COLO668 (cell line): ENCODE measurements around the gene CTDSPL.

Experiments
- DNase-seq: peaks from one replicate; lab custom pipeline; 2025; ENCODE audit not compliant: unreplicated experiment; lab: John Stamatoyannopoulos, UW

CTDSPL gene

DNA sequence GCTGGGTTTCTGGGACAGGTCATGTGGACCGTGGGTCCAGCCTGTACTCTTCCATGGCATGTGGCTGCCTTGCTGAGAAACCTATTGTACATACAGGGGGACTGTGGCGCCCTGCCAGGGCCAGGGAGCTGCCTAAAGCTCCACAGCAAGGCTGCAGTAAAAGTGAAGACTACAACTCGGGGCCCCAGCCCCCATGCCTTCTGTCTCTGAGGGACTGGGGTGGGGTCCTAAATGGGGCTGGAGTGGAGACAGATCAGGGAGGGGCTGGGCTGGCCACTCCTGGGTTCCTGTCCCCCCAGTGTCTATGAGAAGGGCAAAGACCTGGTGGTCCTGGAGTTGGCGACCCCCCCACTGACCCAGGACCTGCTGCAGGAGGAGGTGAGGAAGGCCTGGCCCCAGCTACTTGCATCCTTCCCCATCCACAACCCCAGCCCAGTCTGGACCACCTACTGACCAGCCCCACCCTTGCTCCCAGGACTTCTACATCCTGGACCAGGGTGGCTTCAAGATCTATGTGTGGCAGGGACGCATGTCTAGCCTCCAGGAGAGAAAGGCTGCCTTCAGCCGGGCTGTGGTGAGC lies 136.2 kb downstream of the CTDSPL start:
- DNase-seq: no peak

GRCh38 chr3:37999836-38000235 lies 138.2 kb downstream of the CTDSPL start:
- DNase-seq: no peak

DNA sequence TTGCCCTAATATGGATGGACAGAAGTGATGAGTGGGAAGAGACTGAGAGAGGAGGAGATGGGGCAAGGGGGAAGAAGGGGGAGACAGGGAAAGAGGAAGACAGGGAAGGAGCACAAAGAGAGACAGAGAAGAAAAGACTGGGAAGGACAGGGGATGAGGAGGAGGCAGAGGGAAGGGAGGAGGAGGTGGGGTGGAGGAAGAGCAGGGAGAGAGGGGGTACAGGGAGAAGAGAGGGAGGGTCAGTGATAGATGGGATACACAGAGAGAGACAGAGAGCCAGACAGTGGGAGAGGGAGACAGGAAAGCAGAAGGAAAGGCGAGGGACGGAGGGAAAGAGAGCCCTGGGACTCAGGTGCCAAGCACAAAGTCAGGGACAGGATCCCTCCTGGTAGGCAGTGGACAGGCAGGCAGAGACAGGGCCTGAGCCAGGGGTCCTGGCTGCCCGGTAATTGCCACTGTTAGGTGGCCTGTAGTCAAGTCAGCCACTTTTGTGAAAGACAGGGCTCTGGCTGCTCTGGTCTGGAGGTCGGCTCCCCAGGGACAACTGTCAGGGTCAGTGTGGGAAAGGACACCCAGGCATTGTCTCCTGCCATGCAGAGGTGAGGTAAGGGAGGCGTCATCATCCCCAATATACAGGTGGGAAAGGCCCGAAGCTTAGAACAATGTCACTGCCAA lies 138.7 kb downstream of the CTDSPL start:
- DNase-seq: no peak

- DNase-seq: no peak
These were observed 139.3 kb downstream of the CTDSPL start for GRCh38 chr3:38000965-38001455.

DNA sequence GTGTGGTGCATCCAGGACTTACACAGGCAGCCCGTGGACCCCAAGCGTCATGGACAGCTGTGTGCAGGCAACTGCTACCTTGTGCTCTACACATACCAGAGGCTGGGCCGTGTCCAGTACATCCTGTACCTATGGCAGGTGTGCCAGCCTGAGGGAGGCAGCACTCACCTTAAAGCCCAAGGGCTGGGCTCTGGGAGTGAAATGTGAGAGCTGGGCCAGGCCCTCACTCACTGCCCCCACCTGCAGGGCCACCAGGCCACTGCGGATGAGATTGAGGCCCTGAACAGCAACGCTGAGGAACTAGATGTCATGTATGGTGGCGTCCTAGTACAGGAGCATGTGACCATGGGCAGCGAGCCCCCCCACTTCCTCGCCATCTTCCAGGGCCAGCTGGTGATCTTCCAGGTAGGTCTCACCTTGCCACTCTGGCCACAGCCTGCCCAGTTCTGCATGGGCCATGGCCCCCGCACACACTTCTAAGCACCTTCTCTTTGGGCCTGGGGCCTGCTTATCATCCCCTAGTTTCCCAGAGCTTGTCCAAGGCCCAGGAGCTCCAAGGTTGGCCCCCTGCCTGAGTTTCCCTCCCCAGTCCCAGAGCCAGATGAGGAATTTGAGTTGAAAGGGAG lies 139.9 kb downstream of the CTDSPL start:
- peak; percentile 39 for DNase-seq

GRCh38 chr3:38002291-38002876 lies 140.7 kb downstream of the CTDSPL start:
- DNase-seq: no peak

DNA sequence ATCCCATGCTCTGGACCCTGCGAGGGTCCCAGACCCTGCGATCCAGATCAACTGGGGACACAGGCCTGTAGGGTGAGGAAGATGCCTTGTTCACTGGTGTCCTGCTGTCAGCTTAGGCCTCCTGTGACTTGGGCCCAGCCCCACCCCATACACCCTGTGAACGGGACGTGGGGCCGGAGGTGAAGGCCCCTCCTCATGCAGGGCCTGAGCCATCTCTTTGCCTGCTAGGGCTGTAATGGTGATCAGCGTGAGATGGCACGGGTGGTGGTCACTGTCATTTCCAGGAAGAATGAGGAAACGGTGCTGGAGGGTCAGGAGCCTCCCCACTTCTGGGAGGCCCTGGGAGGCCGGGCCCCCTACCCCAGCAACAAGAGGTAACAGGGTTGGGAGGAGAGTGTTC lies 141.3 kb downstream of the CTDSPL start:
- no peak for DNase-seq

- DNase-seq: peak; percentile 28
These were observed 141.7 kb downstream of the CTDSPL start for GRCh38 chr3:38003371-38003816.

DNA sequence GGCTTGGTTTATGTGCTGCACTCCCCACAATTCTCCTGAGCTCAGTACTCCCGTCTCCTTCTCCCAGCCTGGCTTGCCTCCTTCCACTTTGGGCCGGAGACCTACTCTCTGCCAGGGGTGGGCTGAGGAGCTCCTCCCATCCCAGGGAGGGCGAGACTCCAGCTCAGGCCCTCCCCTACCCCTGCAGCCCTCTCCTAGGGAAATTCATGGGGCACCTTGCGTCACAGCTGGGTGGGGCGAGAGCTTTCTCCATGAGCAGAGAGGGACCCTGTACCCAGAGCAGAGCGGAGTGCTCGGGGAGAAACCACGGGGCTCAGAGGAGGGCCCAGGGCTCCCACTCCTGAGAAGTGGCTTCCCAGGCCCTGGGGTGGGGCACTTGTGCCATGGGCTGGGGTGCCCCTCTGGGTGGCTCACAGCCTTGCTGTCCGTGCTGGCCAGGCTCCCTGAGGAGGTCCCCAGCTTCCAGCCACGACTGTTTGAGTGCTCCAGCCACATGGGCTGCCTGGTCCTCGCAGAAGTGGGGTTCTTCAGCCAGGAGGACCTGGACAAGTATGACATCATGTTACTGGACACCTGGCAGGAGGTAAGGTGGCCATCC lies 142.2 kb downstream of the CTDSPL start:
- DNase-seq: no peak

GRCh38 chr3:38004415-38005075 lies 142.9 kb downstream of the CTDSPL start:
- peak; percentile 74 for DNase-seq

DNA sequence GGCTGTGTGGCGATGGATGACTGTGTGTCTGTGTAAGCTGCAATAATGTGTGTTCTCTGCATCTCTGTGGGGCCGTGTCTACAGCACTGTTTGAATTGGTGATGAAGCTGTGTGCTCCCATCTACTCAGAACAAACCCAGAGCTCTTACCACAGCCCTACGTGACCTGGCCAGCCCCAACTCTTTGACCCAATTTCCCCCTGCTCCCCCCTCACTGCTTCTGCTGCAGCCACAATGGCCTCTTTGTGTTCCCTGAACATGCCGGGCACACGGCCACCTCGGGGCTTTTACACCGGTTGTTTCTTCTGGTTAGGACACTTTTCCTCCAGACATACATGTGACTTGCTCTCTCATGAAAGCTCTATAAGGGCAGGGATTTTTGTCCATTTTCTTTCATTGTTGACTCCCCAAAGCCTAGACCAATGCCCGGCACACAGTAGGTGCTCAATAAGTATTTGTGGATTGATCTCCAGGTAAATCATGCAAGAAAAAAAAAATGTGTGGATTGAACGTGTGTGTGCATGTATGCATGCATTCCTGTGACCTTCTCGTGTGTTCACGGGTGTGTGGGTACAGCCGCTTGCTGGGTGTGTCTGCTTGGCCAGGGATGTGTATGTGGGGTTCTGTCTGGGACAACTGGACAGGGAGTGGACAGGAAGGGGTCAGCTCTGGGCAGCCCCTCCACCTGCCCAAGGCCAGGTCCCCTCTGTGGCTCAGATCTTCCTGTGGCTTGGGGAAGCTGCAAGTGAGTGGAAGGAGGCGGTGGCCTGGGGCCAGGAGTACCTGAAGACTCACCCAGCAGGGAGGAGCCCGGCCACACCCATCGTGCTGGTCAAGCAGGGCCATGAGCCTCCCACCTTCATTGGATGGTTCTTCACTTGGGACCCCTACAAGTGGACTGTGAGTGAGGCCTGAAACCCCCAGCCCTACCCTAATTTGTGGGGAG lies 143.7 kb downstream of the CTDSPL start:
- DNase-seq: no peak

GRCh38 chr3:38006031-38006430 lies 144.4 kb downstream of the CTDSPL start:
- no peak for DNase-seq

DNA sequence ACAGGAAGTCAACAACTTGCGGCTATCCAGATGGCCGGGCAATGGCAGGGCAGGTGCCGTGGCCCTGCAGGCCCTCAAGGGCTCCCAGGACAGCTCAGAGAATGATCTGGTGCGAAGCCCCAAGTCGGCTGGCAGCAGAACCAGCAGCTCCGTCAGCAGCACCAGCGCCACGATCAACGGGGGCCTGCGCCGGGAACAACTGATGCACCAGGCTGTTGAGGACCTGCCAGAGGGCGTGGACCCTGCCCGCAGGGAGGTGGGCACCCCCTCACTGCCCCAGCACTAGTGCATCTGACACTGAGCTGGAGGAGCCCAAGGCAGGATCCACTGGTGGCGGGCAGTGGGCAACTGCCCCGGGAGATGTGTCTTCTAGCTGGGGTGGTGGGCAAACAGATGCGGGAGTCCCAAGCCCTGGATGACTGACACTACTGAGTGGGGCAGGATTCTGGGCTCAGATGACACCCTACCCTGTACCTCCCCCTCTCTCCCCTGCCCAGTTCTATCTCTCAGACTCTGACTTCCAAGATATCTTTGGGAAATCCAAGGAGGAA lies 144.8 kb downstream of the CTDSPL start:
- no peak for DNase-seq

- DNase-seq: no peak
These were observed 146.0 kb downstream of the CTDSPL start for GRCh38 chr3:38007754-38008090.

- DNase-seq: no peak
These were observed 146.6 kb downstream of the CTDSPL start for GRCh38 chr3:38008191-38008701.

DNA sequence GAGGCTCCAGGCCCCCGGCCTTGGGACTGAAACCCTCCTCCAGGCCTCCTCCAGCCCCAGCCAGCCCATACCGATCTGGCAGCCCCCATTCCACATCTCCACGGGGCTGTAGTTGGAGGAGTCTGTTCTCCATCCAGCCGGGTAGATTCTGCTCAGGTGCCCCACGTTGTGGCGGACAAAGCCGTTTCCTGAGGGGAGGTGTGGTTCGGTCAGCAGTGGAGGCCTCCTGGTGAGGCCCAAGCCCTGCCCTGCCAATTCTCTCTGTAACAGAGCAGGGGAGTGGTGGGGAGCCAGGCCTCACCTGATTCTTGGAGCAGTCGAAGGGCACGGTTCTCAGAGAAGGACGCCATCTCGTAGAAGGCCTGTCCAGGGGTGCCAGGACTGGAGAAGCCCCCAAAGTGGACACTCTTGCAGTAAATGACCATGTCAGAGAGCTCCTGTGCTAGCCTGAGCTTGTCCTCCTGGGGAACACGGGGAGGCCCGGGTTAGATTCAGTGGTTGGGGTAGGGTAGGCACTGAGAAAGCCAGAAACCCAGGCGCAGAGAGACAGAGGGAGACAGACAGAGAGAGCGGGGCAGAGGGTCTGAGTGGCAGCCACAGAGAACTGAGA lies 147.4 kb downstream of the CTDSPL start:
- DNase-seq: no peak

DNA sequence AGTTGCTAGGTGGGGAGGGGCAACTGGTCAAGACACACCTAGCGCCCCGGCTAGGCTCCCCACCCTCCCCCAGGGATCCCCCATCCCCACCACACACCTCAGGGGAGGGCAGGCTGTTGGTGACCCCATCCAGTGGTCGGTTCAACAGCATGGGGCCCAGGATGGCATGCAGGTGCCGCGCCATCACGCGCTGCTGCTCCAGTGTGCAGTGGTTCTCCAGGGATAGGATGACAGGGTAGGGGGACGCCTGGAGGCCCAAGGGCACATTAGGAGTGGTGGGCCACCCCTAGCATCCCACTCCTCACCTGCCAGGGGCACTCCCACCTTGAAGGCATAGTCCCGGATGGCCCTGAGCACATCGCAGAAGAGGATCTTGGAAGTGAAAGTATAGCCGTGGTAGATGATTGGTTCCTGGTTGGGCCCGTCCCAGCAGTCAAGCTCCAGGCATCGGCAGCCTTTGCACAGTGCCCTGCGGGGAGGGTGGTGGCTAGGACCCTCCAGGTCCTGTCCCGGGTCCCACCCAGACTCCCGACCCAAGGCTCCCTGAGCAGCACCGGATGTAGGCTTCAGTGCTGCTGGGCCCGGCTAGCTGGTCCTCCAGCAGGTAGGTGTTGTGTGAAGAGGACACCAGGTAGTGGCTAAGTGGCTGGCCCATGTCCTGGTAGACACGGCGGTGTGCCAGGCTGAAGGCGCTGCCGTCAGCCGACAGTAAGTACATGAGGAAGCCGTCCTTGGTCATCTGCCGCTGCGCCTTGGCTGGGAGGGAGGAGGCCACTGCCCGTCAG lies 148.3 kb downstream of the CTDSPL start:
- DNase-seq: no peak

DNA sequence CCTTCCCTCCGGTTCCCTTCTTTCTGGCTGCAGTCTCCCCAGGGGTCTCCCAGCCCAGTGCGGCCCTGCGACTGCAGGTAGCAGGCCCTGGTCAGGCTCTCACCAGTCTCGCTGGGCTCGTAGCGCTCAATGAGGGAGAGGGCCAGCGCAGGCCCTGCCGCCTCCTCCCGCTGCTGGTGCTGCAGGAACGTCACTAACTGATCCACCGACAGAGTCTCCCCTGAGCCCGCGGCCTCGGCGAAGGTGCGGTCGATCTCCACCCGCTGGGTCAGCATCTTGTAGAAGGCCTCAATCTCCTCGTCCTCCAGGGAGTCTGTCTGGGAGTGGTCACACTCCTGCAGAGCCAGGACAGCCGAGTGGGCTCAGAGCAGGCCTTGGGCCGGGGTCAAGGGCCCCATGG lies 149.4 kb downstream of the CTDSPL start:
- no peak for DNase-seq
